GM19351 (cell line): ENCODE measurements around the gene SIAH2.

Experiments
- ATAC-seq: cut with Tn5 transposase; IDR thresholded peaks from one replicate; pipeline ENCODE4 v1.9.1; 2021; ENCODE audit warnings: mild to moderate bottlenecking, moderate library complexity; ENCODE audit not compliant: unreplicated experiment

Gene SIAH2

GRCh38 chr3:150736903-150737832 lies 25.8 kb downstream of the SIAH2 start:
- no peak for ATAC-seq

DNA sequence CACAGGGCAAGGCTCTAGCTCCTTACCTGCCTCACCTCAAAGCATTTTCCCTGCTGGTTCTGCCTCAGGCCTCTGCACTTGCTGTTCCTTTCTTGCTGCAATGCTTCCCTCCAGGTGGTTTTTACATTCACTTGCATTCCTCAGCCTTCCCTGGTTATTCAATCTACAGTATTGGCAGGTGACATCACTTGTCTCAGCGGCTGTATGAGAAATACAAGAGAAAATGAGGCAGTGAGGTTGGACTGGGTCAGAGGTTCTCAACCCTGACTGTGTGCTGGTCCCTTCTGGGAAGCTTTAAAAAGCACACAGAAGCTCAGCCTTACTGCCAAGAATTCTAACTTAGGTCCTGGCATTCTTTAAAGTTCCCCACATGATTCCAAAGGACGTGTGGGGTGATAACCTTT lies 26.7 kb downstream of the SIAH2 start:
- ATAC-seq, result no peak

GRCh38 chr3:150734795-150735119 lies 28.2 kb downstream of the SIAH2 start:
- ATAC-seq, result no peak

DNA sequence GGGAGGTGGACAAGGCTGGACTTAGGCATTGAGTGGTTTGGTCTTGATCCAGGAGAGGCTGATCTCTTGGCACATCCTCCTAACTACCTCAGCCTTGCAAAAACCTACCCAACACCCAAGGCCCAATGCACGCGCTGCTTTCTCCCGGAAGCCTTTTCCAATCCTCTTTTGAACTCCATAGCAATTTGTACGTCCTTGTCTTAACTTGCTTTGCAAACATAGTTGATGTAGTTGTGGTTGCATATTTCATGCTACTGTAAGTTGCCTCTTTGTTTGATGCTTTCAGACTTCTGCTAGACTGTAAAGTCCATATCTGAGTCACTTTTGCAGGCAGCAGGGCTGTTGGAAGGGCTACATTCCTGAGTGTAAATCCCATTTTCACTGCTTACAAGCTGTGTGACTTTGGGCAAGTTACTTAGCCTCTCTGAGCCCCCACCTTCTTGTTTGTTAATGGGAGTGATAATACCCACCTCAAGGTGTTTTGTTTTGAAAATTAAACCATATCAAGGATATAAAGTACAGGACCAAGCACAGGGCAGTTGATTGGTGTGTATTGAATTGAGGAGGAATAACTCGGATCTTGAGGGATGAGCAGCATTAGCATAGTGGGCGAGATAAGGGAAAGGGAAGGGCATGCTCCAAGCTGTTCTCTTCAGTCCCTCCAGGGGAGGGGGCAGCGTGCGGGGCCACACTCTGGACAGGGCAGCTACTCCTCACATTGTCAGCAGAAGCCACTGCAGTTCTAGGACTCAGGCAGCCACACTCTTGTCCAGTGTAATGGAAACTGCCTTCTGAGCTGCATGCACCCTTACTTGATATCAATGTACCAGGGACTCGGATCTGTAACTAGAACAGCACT lies 28.8 kb downstream of the SIAH2 start:
- no peak for ATAC-seq

- no peak for ATAC-seq
These were observed 29.5 kb downstream of the SIAH2 start for GRCh38 chr3:150733373-150733935.

DNA sequence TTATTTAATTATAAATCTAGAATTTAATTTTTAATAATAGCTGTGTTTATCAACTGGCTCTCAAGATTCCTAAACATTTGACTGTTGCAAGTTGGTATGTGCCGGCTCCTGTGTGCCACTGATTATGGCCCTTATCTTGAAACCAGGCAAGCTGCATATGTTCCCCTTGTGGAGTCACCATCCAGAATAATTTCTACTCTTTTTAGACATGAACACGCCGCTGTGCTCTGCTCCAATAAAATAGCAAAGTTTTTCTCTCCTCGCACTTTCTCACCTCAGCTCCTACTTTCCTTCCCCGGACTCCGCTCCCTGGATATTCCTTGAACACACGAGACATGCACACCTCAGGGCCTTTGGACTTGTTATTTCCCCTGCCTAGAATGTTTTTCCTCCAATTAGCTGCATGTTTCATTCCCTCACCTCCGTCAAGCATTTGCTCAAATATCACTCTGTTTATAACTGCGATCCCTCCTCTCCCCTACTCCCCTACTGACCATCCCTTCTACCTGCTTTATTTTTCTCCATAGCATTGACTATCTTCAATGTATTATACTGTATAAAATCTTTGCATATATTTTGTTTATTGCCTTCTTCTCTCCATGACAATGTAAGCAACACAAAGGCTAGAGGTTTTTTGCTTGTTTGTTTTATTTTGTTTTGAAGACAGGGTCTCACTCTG lies 33.1 kb downstream of the SIAH2 start:
- ATAC-seq, result no peak

DNA sequence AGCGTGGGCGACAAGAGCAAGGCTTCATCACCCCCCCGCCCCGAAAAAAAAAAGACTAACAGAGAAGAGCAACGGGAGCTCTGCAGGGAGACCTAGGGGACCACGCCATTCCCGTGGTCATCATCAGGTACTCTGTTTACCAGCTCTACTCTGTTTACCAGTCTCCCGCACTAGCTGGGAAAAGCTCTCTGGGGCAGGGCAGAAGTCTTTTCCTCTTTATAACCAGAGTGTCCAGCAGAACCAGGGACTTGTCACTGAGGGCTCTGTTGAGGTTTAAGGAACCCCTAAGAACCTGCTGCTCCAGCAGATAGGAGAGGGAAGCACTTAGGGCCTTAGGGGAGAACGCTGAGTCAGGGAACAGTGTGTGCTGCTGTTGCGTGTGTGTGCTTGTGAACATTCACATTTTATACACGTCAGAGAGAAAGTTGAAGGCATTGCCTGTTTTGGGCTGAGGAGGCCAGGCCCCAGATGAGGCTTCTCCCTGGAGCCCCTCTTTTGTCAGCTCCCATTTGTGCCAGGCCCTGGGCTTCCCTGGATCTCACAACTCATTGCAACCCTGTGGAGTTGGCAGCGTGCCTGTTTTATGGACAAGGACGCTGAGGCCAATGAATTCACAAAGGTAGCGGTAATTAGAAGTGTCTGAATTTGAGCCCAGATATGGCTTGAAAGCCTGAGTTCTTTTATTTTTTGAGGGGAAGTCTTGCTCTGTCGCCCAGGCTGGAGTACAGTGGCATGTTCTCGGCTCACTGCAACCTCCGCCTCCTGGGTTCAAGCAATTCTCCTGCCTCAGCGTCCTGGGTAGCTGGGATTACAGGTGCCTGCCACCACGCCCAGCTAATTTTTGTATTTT lies 35.1 kb downstream of the SIAH2 start:
- no peak for ATAC-seq

- no peak for ATAC-seq
These were observed 37.4 kb downstream of the SIAH2 start for GRCh38 chr3:150725548-150725947.

DNA sequence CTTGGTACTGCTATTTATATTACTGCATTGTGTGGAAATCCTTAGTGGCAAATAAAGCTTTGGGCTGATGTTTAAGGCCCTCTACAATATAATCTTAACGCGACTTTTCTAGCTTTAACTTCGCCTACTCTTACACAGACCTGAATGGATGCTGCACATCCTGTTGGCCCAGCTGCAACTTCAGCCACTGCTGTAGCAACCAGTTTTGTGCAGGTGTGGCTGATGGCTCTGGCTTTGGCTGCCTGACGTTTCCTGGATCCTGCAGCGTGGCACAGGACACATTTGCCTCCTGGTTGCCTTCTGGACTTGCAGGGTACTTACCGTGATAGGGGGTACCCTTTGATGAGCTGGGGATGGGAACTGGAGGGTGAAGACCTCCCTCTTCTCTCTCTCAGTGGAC lies 39.0 kb downstream of the SIAH2 start:
- ATAC-seq, result no peak

DNA sequence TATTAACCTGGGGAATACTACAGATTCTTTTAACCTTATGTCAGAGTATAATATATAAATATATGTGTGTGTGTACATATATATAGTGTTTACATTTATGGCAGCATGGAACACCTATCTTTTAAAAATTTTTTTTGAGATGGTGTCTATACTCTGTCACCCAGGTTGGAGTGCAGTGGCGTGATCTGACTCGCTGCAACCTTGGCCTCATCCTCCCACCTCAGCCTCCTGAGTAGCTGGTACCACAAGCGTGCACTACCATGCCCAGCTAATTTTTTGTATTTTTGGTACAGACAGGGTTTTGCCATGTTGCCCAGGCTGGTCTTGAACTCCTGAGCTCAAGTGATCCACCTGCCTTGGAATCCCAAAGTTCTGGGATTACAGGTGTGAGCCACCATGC lies 40.7 kb downstream of the SIAH2 start:
- no peak for ATAC-seq

- ATAC-seq, result peak; percentile 74
These were observed 41.5 kb downstream of the SIAH2 start for GRCh38 chr3:150721285-150722130.

- ATAC-seq, result no peak
These were observed 42.5 kb downstream of the SIAH2 start for GRCh38 chr3:150720444-150720843.

DNA sequence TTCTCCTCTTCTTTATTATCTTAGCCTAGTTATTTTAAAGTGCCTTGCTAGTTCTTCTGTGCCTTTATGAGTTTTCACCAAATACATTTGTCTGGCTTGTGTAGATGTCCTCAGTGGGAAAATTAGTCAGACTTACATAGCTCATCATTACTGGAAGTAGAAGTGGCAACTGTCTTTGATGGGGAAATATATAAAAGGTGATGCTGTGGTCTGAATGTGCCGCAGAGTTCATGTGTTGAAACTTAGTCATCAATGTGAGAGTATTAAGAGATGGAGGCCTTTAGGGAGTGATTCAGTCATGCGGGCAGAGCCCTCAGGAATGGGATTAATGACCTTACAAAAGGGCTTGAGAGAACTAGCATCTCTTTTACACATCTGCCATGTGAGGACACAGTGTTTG lies 52.9 kb downstream of the SIAH2 start:
- ATAC-seq, result no peak

DNA sequence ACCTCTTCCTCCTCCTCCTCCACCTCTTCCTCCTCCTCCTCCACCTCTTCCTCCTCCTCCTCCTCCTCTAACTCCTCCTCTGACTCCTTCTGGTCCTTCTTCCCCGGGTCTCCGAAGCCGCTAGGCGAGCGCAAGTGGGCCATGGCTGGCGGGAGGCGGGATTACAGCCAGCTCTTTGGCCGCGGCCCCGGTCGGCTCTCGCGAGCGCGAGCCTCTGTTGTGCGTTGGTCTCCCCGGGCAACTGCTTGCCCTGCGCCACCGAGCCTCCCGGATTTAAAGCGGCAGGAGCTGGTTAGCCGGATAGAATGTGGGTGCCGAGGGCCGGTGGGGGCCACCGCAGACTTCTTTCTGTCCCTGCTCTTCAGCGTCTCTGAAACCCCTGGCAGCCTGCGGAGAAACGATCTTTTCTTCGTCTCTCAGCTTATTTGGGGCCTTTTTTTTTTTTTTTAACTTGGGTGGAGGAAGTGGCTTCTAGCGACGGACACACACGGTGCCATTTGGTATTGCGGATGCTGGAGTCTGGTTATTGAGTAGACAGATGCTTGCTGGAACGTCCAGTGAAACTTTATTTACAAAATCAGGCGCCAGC lies 59.1 kb downstream of the SIAH2 start, which contains the start of gene ERICH6:
Gene ERICH6, minus strand, starts transcription at position 165 of the 589 bp plus-strand sequence. Its CDS starts 22 bp downstream, at position 143.
- peak; percentile 98 for ATAC-seq

DNA sequence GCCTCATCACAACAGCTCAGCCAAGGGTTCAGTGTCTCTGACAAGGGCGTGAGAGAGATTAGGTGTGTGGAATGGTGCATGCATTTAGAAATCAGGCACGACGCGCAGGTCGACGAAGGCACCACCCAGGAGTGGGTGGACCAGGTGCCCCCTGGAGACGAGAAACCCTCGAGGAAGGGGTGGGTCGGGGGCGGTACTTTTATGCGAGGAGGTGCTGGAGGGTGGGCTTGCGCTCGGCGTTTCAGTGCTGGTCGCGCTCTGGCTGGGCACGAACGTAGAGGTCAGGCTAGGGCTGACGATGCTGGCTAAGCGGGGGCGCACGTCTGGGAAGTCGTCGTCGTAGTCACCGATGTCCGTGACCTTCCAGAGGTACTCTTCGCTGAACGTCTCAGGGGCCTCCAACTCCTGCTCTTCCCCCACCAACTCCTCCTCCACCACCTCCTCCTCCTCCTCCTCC lies 59.6 kb downstream of the SIAH2 start:
- peak; percentile 36 for ATAC-seq

DNA sequence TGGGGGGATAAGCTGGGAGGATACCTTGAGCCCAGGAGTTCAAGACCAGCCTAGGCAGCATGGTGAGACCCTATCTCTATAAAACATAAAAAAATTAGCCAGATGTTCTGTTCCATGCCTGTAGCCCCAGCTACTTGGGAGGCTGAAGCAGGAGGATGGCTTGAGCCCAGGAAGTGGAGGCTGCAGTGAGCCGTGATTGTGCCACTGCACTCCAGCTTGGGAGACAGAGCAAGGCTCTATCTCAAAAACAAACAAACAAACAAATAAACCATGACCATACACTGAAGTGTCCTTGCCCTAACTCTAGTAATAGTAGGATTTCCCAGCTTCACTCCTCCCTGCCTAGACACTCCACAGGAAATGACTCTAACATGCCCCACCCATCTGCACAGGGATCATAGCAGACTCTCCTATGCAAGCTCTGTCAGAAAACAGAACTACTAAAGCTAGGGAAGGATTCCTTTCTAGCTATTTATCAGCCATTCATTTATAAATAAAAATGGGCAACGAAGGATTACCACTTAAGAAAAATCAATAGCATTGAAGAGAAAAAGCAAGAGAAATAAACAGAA lies 63.8 kb downstream of the SIAH2 start:
- no peak for ATAC-seq

- no peak for ATAC-seq
These were observed 65.3 kb downstream of the SIAH2 start for GRCh38 chr3:150697646-150698045.

- no peak for ATAC-seq
These were observed 71.4 kb downstream of the SIAH2 start for GRCh38 chr3:150691414-150692040.
